Measurements from ENCODE around the gene CDHR3.

CDHR3 gene

GRCh38 chr7:106018566-106019469, 55.8 kb downstream of the CDHR3 start:
- H3K4me1 ChIP-seq (ENCODE audit: insufficient read depth, low read length): peaks cover 27% of the 10 kb centered on the region
- no peak overlapping the region for H3K9ac ChIP-seq (ENCODE audit: low read depth, low read length)
- no peaks in the 10 kb centered on the region for H3K36me3 ChIP-seq (ENCODE audit: insufficient read depth, low read length)
- no peaks in the 10 kb centered on the region for H3K9me3 ChIP-seq (ENCODE audit: control insufficient read depth, insufficient read depth, low read length)

GRCh38 chr7:106019470-106019820, 56.4 kb downstream of the CDHR3 start:
- H3K9ac ChIP-seq (ENCODE audit: low read depth, low read length): no peak overlapping the region
- H3K4me1 ChIP-seq (ENCODE audit: insufficient read depth, low read length): peaks cover 27% of the 10 kb centered on the region
- H3K36me3 ChIP-seq (ENCODE audit: insufficient read depth, low read length): no peaks in the 10 kb centered on the region
- H3K9me3 ChIP-seq (ENCODE audit: control insufficient read depth, insufficient read depth, low read length): no peaks in the 10 kb centered on the region

GRCh38 chr7:106021151-106022067, 58.3 kb downstream of the CDHR3 start:
- Histone ChIP-seq H3K9ac (ENCODE audit: low read depth, low read length) (peak overlapping the region; percentile 7; the same call in 1 of the 2 replicates), H3K36me3 (ENCODE audit: insufficient read depth, low read length) (no peaks in the 10 kb centered on the region), H3K4me1 (ENCODE audit: insufficient read depth, low read length) (peaks cover 21% of the 10 kb centered on the region), H3K9me3 (ENCODE audit: control insufficient read depth, insufficient read depth, low read length) (no peaks in the 10 kb centered on the region)

GRCh38 chr7:106022193-106022821, 59.2 kb downstream of the CDHR3 start:
- Histone ChIP-seq H3K4me1 (ENCODE audit: insufficient read depth, low read length) (peaks cover 17% of the 10 kb centered on the region), H3K9me3 (ENCODE audit: control insufficient read depth, insufficient read depth, low read length) (no peaks in the 10 kb centered on the region), H3K9ac (ENCODE audit: low read depth, low read length) (no peak overlapping the region), H3K36me3 (ENCODE audit: insufficient read depth, low read length) (no peaks in the 10 kb centered on the region)

GRCh38 chr7:106023369-106024322, 60.6 kb downstream of the CDHR3 start:
- peaks cover 19% of the 10 kb centered on the region for H3K4me1 ChIP-seq (ENCODE audit: insufficient read depth, low read length)
- no peaks in the 10 kb centered on the region for H3K9me3 ChIP-seq (ENCODE audit: control insufficient read depth, insufficient read depth, low read length)
- H3K36me3 ChIP-seq (ENCODE audit: insufficient read depth, low read length): no peaks in the 10 kb centered on the region
- H3K9ac ChIP-seq (ENCODE audit: low read depth, low read length): no peak overlapping the region

- no peaks in the 10 kb centered on the region for H3K9me3 ChIP-seq (ENCODE audit: control insufficient read depth, insufficient read depth, low read length)
- H3K36me3 ChIP-seq (ENCODE audit: insufficient read depth, low read length): no peaks in the 10 kb centered on the region
- no peak overlapping the region for H3K9ac ChIP-seq (ENCODE audit: low read depth, low read length)
- peaks cover 17% of the 10 kb centered on the region for H3K4me1 ChIP-seq (ENCODE audit: insufficient read depth, low read length)
These were observed 63.0 kb downstream of the CDHR3 start for GRCh38 chr7:106026101-106026500.

GRCh38 chr7:106029451-106029850, 66.4 kb downstream of the CDHR3 start:
- Histone ChIP-seq H3K9me3 (ENCODE audit: control insufficient read depth, insufficient read depth, low read length) (no peaks in the 10 kb centered on the region), H3K9ac (ENCODE audit: low read depth, low read length) (no peak overlapping the region), H3K36me3 (ENCODE audit: insufficient read depth, low read length) (no peaks in the 10 kb centered on the region), H3K4me1 (ENCODE audit: insufficient read depth, low read length) (peaks cover 26% of the 10 kb centered on the region)

GRCh38 chr7:106029941-106030340, 66.9 kb downstream of the CDHR3 start:
- Histone ChIP-seq H3K9me3 (ENCODE audit: control insufficient read depth, insufficient read depth, low read length) (no peaks in the 10 kb centered on the region), H3K4me1 (ENCODE audit: insufficient read depth, low read length) (peaks cover 26% of the 10 kb centered on the region), H3K9ac (ENCODE audit: low read depth, low read length) (no peak overlapping the region), H3K36me3 (ENCODE audit: insufficient read depth, low read length) (no peaks in the 10 kb centered on the region)

- no peaks in the 10 kb centered on the region for H3K36me3 ChIP-seq (ENCODE audit: insufficient read depth, low read length)
- H3K4me1 ChIP-seq (ENCODE audit: insufficient read depth, low read length): peaks cover 26% of the 10 kb centered on the region
- no peaks in the 10 kb centered on the region for H3K9me3 ChIP-seq (ENCODE audit: control insufficient read depth, insufficient read depth, low read length)
- H3K9ac ChIP-seq (ENCODE audit: low read depth, low read length): no peak overlapping the region
These were observed 68.4 kb downstream of the CDHR3 start for GRCh38 chr7:106031300-106032035.

GRCh38 chr7:106032295-106032694, 69.2 kb downstream of the CDHR3 start:
- no peaks in the 10 kb centered on the region for H3K36me3 ChIP-seq (ENCODE audit: insufficient read depth, low read length)
- peaks cover 26% of the 10 kb centered on the region for H3K4me1 ChIP-seq (ENCODE audit: insufficient read depth, low read length)
- H3K9ac ChIP-seq (ENCODE audit: low read depth, low read length): no peak overlapping the region
- no peaks in the 10 kb centered on the region for H3K9me3 ChIP-seq (ENCODE audit: control insufficient read depth, insufficient read depth, low read length)

GRCh38 chr7:106033735-106034134, 70.7 kb downstream of the CDHR3 start:
- no peaks in the 10 kb centered on the region for H3K9me3 ChIP-seq (ENCODE audit: control insufficient read depth, insufficient read depth, low read length)

GRCh38 chr7:106034383-106034782, 71.3 kb downstream of the CDHR3 start:
- peaks cover 27% of the 10 kb centered on the region for H3K4me1 ChIP-seq (ENCODE audit: insufficient read depth, low read length)
- no peaks in the 10 kb centered on the region for H3K36me3 ChIP-seq (ENCODE audit: insufficient read depth, low read length)
- no peaks in the 10 kb centered on the region for H3K9me3 ChIP-seq (ENCODE audit: control insufficient read depth, insufficient read depth, low read length)
- no peak overlapping the region for H3K9ac ChIP-seq (ENCODE audit: low read depth, low read length)

More at GRCh38 chr7:106033735-106034134, 70.7 kb downstream of the CDHR3 start:
- no peaks in the 10 kb centered on the region for H3K36me3 ChIP-seq (ENCODE audit: insufficient read depth, low read length)
- H3K9ac ChIP-seq (ENCODE audit: low read depth, low read length): no peak overlapping the region
- H3K4me1 ChIP-seq (ENCODE audit: insufficient read depth, low read length): peaks cover 21% of the 10 kb centered on the region

- Histone ChIP-seq H3K9ac (ENCODE audit: low read depth, low read length) (no peak overlapping the region), H3K9me3 (ENCODE audit: control insufficient read depth, insufficient read depth, low read length) (no peaks in the 10 kb centered on the region), H3K36me3 (ENCODE audit: insufficient read depth, low read length) (no peaks in the 10 kb centered on the region), H3K4me1 (ENCODE audit: insufficient read depth, low read length) (peaks cover 25% of the 10 kb centered on the region)
These were observed 72.5 kb downstream of the CDHR3 start for GRCh38 chr7:106035568-106035967.

Data from ES-I3 (cell line).